Mesenchymal stem cell (in vitro differentiated cells and primary cell): ENCODE measurements around the gene RANBP9.
A peak's percentile ranks its signal among the peaks of the same experiment; 100 is the strongest.

Source experiments
- DNase-seq: peaks from one replicate; pipeline ENCODE4 v3.0.0-alpha.2; 2013
- H2AFZ ChIP-seq: one replicate; pipeline ENCODE4 v1.6.1; 2013; ENCODE audit warnings: low read depth, mild to moderate bottlenecking, control low read depth, inconsistent platforms, low read length, moderate library complexity
- H2AK5ac ChIP-seq: 2 replicates; pipeline ENCODE4 v1.6.1; 2013; ENCODE audit warnings: low read length, moderate library complexity, mild to moderate bottlenecking, inconsistent platforms; ENCODE audit not compliant: severe bottlenecking
- H2BK120ac ChIP-seq: one replicate; pipeline ENCODE4 v1.6.1; 2013; ENCODE audit warnings: low read depth, mild to moderate bottlenecking, inconsistent platforms, low read length, moderate library complexity
- H2BK12ac ChIP-seq, 2 experiments: one replicate each; pipeline ENCODE4 v1.6.1; 2013; ENCODE audit warnings: inconsistent platforms in 2 of 2, low read length in 2 of 2, mild to moderate bottlenecking in 2 of 2, moderate library complexity in 2 of 2, control low read depth in 1 of 2
- H2BK15ac ChIP-seq: one replicate; pipeline ENCODE4 v1.6.1; 2013; ENCODE audit warnings: mild to moderate bottlenecking, low read depth, inconsistent platforms; ENCODE audit not compliant: poor library complexity, severe bottlenecking
- H2BK5ac ChIP-seq: 2 replicates; pipeline ENCODE4 v1.6.1; 2013; ENCODE audit warnings: low read depth, mild to moderate bottlenecking, low read length, control low read depth, inconsistent platforms; ENCODE audit not compliant: poor library complexity, severe bottlenecking
- H3K14ac ChIP-seq, 2 experiments: one replicate each; pipeline ENCODE4 v1.6.1; 2013; ENCODE audit warnings: inconsistent platforms in 2 of 2, low read length in 2 of 2, control low read depth in 1 of 2, mild to moderate bottlenecking in 1 of 2, moderate library complexity in 1 of 2
- H3K18ac ChIP-seq, 2 experiments: one replicate each; pipeline ENCODE4 v1.6.1; 2013; ENCODE audit warnings: inconsistent platforms in 2 of 2, low read length in 2 of 2, control low read depth in 1 of 2, low read depth in 1 of 2, mild to moderate bottlenecking in 1 of 2
- H3K23ac ChIP-seq, 2 experiments: one replicate each; pipeline ENCODE4 v1.6.1; 2013; ENCODE audit warnings: inconsistent platforms in 2 of 2, low read length in 2 of 2, mild to moderate bottlenecking in 2 of 2, moderate library complexity in 2 of 2, control low read depth in 1 of 2
- H3K27ac ChIP-seq: 2 replicates; pipeline ENCODE4 v1.5.1; 2013; ENCODE audit warnings: mild to moderate bottlenecking, moderate library complexity, low read length, control low read depth, inconsistent platforms; ENCODE audit not compliant: poor library complexity, severe bottlenecking
- H3K27me3 ChIP-seq, 2 experiments: 2 replicates each; pipeline versions ENCODE4 v1.6.1 to v1.7.0; 2013; ENCODE audit warnings: low read length in 2 of 2, mild to moderate bottlenecking in 2 of 2, moderate library complexity in 2 of 2, control low read depth in 1 of 2, inconsistent platforms in 1 of 2; ENCODE audit not compliant: control insufficient read depth in 1 of 2, insufficient read depth in 1 of 2
- H3K36me3 ChIP-seq, 2 experiments: 2 replicates each; pipeline versions ENCODE4 v1.6.1 to v1.7.0; 2013; ENCODE audit warnings: low read length in 2 of 2, control low read depth in 1 of 2, inconsistent platforms in 1 of 2, low read depth in 1 of 2, mild to moderate bottlenecking in 1 of 2; ENCODE audit not compliant: insufficient read depth in 2 of 2, control insufficient read depth in 1 of 2
- H3K4ac ChIP-seq, 2 experiments: one replicate each; pipeline ENCODE4 v1.6.1; 2013; ENCODE audit warnings: inconsistent platforms in 2 of 2, low read length in 2 of 2, mild to moderate bottlenecking in 2 of 2, moderate library complexity in 2 of 2, control low read depth in 1 of 2, low read depth in 1 of 2
- H3K4me1 ChIP-seq: 2 replicates; pipeline ENCODE4 v1.6.1; 2013; ENCODE audit warnings: low read depth, low read length, control low read depth; ENCODE audit not compliant: control insufficient read depth, insufficient read depth
- H3K4me2 ChIP-seq: 2 replicates; pipeline ENCODE4 v1.6.1; 2013; ENCODE audit warnings: low read length, mild to moderate bottlenecking, inconsistent platforms; ENCODE audit not compliant: poor library complexity, severe bottlenecking
- H3K4me3 ChIP-seq, 2 experiments: 2 replicates each; pipeline versions ENCODE4 v1.5.1 to v1.7.0; 2013; ENCODE audit warnings: low read length in 2 of 2, mild to moderate bottlenecking in 2 of 2, control low read depth in 1 of 2, low read depth in 1 of 2; ENCODE audit not compliant: insufficient read depth in 1 of 2
- H3K79me1 ChIP-seq: replicated peaks from 2 replicates; pipeline ENCODE4 v1.6.1; 2013; ENCODE audit warnings: mild to moderate bottlenecking, control low read depth, low read length, inconsistent platforms; ENCODE audit not compliant: poor library complexity, severe bottlenecking
- H3K9ac ChIP-seq: 2 replicates; pipeline ENCODE4 v1.7.0; 2013; ENCODE audit warnings: mild to moderate bottlenecking, low read length, moderate library complexity
- H3K9me3 ChIP-seq: 2 replicates; pipeline ENCODE4 v1.7.0; 2013; ENCODE audit warnings: mild to moderate bottlenecking, low read length; ENCODE audit not compliant: control insufficient read depth
- H4K8ac ChIP-seq: one replicate; pipeline ENCODE4 v1.6.1; 2013; ENCODE audit warnings: inconsistent platforms, mild to moderate bottlenecking, low read length, moderate library complexity
- H4K91ac ChIP-seq: one replicate; pipeline ENCODE4 v1.6.1; 2013; ENCODE audit warnings: mild to moderate bottlenecking, low read length, inconsistent platforms
- WGBS: methylation state at CpG from one replicate; pipeline ENCODE4 v1.1.7; 2013; ENCODE audit warnings: mixed read lengths; 5-methylcytosine and 5-hydroxymethylcytosine counted together

The RANBP9 gene

GRCh38 chr6:13611715-13612114 lies 99.9 kb downstream of the RANBP9 start:
- Histone ChIP-seq H4K8ac (no peak overlapping the region), H3K27me3 (no peaks in the 10 kb centered on the region), H3K18ac (no peak overlapping the region), H3K9me3 (no peaks in the 10 kb centered on the region), H3K4me1 (no peaks in the 10 kb centered on the region), H3K79me1 (peaks cover 8% of the 10 kb centered on the region), H2BK5ac (no peak overlapping the region), H3K23ac (no peak overlapping the region), H2AK5ac (no peak overlapping the region), H2BK120ac (no peak overlapping the region), H3K36me3 (peaks cover 0 to 13% of the 10 kb centered on the region in 2 experiments), H3K14ac (no peak overlapping the region), H3K4me2 (no peak overlapping the region), H3K9ac (no peak overlapping the region), H2AFZ (no peak overlapping the region), H3K4ac (no peak overlapping the region), H4K91ac (no peak overlapping the region), H2BK12ac (no peak overlapping the region), H2BK15ac (no peak overlapping the region), H3K4me3 (no peak overlapping the region), H3K27ac (no peak overlapping the region)
- peak; percentile 29 for DNase-seq
- 89% methylated on average over 4 of the region's 4 CpGs for WGBS

GRCh38 chr6:13605634-13606033 lies 106.0 kb downstream of the RANBP9 start:
- Histone ChIP-seq H3K9me3 (no peaks in the 10 kb centered on the region), H4K91ac (no peak overlapping the region), H2BK12ac (no peak overlapping the region), H3K4ac (no peak overlapping the region), H2AFZ (no peak overlapping the region), H3K79me1 (no peaks in the 10 kb centered on the region), H3K14ac (no peak overlapping the region), H3K4me2 (no peak overlapping the region), H3K36me3 (peaks cover 9 to 41% of the 10 kb centered on the region in 2 experiments), H4K8ac (no peak overlapping the region), H2AK5ac (no peak overlapping the region), H2BK5ac (no peak overlapping the region), H3K4me3 (no peak overlapping the region), H3K23ac (no peak overlapping the region), H3K18ac (no peak overlapping the region), H3K9ac (no peak overlapping the region), H2BK15ac (no peak overlapping the region), H2BK120ac (no peak overlapping the region), H3K27ac (no peak overlapping the region), H3K27me3 (no peaks in the 10 kb centered on the region), H3K4me1 (no peaks in the 10 kb centered on the region)
- 99% methylated on average over 4 of the region's 4 CpGs for WGBS
- DNase-seq, result no peak

GRCh38 chr6:13604546-13605416 lies 106.9 kb downstream of the RANBP9 start:
- 68% methylated on average over 1 of the region's 2 CpGs for WGBS
- no peaks in the 10 kb centered on the region for H3K27me3 ChIP-seq
- DNase-seq, result no peak

GRCh38 chr6:13604135-13604534 lies 107.5 kb downstream of the RANBP9 start:
- H3K23ac ChIP-seq, result no peak overlapping the region
- H3K18ac ChIP-seq, result no peak overlapping the region
- peaks cover 11 to 45% of the 10 kb centered on the region in 2 experiments for H3K36me3 ChIP-seq
- no peak overlapping the region for H3K9ac ChIP-seq
- no peak overlapping the region for H2AK5ac ChIP-seq
- H3K4ac ChIP-seq, result no peak overlapping the region
- DNase-seq, result no peak
- no peak overlapping the region for H2BK120ac ChIP-seq
- no peaks in the 10 kb centered on the region for H3K27me3 ChIP-seq
- no peak overlapping the region for H2BK15ac ChIP-seq
- no peaks in the 10 kb centered on the region for H3K9me3 ChIP-seq
- no peak overlapping the region for H3K4me3 ChIP-seq
- no peak overlapping the region for H2BK5ac ChIP-seq
- H2BK12ac ChIP-seq, result no peak overlapping the region
- no peaks in the 10 kb centered on the region for H3K79me1 ChIP-seq
- no peak overlapping the region for H3K14ac ChIP-seq
- no peak overlapping the region for H2AFZ ChIP-seq
- no peak overlapping the region for H3K4me2 ChIP-seq
- WGBS, result 97% methylated on average over 3 of the region's 4 CpGs
- H4K8ac ChIP-seq, result no peak overlapping the region
- H4K91ac ChIP-seq, result no peak overlapping the region
- no peaks in the 10 kb centered on the region for H3K4me1 ChIP-seq
- H3K27ac ChIP-seq, result no peak overlapping the region

More at GRCh38 chr6:13604546-13605416, 106.9 kb downstream of the RANBP9 start:
- Histone ChIP-seq H3K4me2 (no peak overlapping the region), H4K91ac (no peak overlapping the region), H3K79me1 (no peaks in the 10 kb centered on the region), H3K4me3 (no peak overlapping the region), H2BK15ac (no peak overlapping the region), H2BK120ac (no peak overlapping the region), H2BK12ac (no peak overlapping the region), H3K9me3 (no peaks in the 10 kb centered on the region), H3K36me3 (peaks cover 11 to 44% of the 10 kb centered on the region in 2 experiments), H2AFZ (no peak overlapping the region), H2BK5ac (no peak overlapping the region), H3K14ac (no peak overlapping the region), H3K4ac (no peak overlapping the region), H3K18ac (no peak overlapping the region), H4K8ac (no peak overlapping the region), H3K27ac (no peak overlapping the region), H3K4me1 (no peaks in the 10 kb centered on the region), H2AK5ac (no peak overlapping the region), H3K9ac (no peak overlapping the region), H3K23ac (no peak overlapping the region)
